Caco-2 (cell line): ENCODE results near the gene GRIA1. TPM values are rescaled to one million over a fixed set of nuclear protein-coding genes. Genes with fewer than 3 reads are reported as not detected.

Source experiments
- BruUV-seq: library from RNA; stranded (reverse); fragments of 400-500 nt; replicated peaks from 2 replicates; lab custom pipeline; 2021; lab: Mats Ljungman, UMichigan
- CTCF ChIA-PET: fragments of 300-600 bp; sonication (Branson Sonifier 250); formaldehyde crosslinking; loops from one replicate; lab custom pipeline; 2022; ENCODE audit warnings: antibody characterized with exemption; lab: Charles Lee
- POLR2A ChIA-PET: fragments of 300-600 bp; sonication (Branson Sonifier 250); formaldehyde crosslinking; loops from one replicate; lab custom pipeline; 2022; ENCODE audit warnings: antibody characterized with exemption; lab: Charles Lee
- DNase-seq, 2 experiments: peaks; one replicate each; pipeline versions ENCODE4 v3.0.0 to v3.0.0-alpha.2; 2020 to 2022
- H3K27me3 ChIP-seq: replicated peaks from 2 replicates; pipeline ENCODE4 v1.6.0; 2011; ENCODE audit warnings: low read length; ENCODE audit not compliant: control insufficient read depth, insufficient read depth
- H3K36me3 ChIP-seq: 2 replicates; pipeline ENCODE4 v1.5.1; 2011; ENCODE audit warnings: low read length; ENCODE audit not compliant: control insufficient read depth, insufficient read depth
- H3K4me1 ChIP-seq: fragments of 250-450 bp; sonication (Bioruptor Pico); 2 replicates; pipeline ENCODE4 v1.5.1; 2020; ENCODE audit warnings: mild to moderate bottlenecking
- H3K4me3 ChIP-seq: 2 replicates; pipeline ENCODE4 v1.5.1; 2011; ENCODE audit warnings: low read depth, mild to moderate bottlenecking, control low read depth, low read length
- H3K9me3 ChIP-seq: fragments of 250-450 bp; sonication (Bioruptor Pico); 2 replicates; pipeline ENCODE4 v1.5.1; 2020; ENCODE audit warnings: mild to moderate bottlenecking, moderate library complexity
- H3K27ac Mint-ChIP-seq: one replicate; pipeline ENCODE4 v1.8.0; 2022; ENCODE audit warnings: mixed read lengths; ENCODE audit not compliant: unreplicated experiment
- H3K27me3 Mint-ChIP-seq: one replicate; pipeline ENCODE4 v1.8.0; 2022; ENCODE audit warnings: mixed read lengths; ENCODE audit not compliant: insufficient read depth, unreplicated experiment
- H3K36me3 Mint-ChIP-seq: one replicate; pipeline ENCODE4 v1.8.0; 2022; ENCODE audit warnings: mild to moderate bottlenecking, mixed read lengths; ENCODE audit not compliant: insufficient read depth, unreplicated experiment
- H3K4me1 Mint-ChIP-seq: one replicate; pipeline ENCODE4 v1.8.0; 2022; ENCODE audit warnings: low read depth, mixed read lengths; ENCODE audit not compliant: unreplicated experiment
- H3K4me3 Mint-ChIP-seq: one replicate; pipeline ENCODE4 v1.8.0; 2022; ENCODE audit warnings: mild to moderate bottlenecking, moderate library complexity, mixed read lengths; ENCODE audit not compliant: unreplicated experiment
- H3K9me3 Mint-ChIP-seq: one replicate; pipeline ENCODE4 v1.8.0; 2022; ENCODE audit warnings: mixed read lengths; ENCODE audit not compliant: unreplicated experiment
- intact Hi-C: fragments of 100-400 bp; cut with micrococcal nuclease; formaldehyde crosslinking; loops from one replicate; pipeline ENCODE4 v1.10.0; 2022; ENCODE audit not compliant: unreplicated experiment
- total RNA-seq: library from RNA; stranded (reverse); gene quantifications from 2 replicates; pipeline ENCODE4 v1.2.3, GENCODE V29; 2022
- TF ChIP-seq, protein P1 (sequence below), 2 experiments: fragments of 200-600 bp in 1 of 2; IDR thresholded peaks; 1 replicate in 1 of 2; 2 replicates in 1 of 2; pipeline versions ENCODE4 v1.5.1 to v1.8.0; 2011 to 2022; ENCODE audit warnings: antibody characterized with exemption in 1 of 2, control low read depth in 1 of 2, inconsistent platforms in 1 of 2, low read depth in 1 of 2, low read length in 1 of 2, mild to moderate bottlenecking in 1 of 2, moderate library complexity in 1 of 2; ENCODE audit not compliant: insufficient read depth in 1 of 2, severe bottlenecking in 1 of 2, unreplicated experiment in 1 of 2

GRIA1 gene
- total RNA-seq, 1 experiment from 2014 or later: not detected

DNA sequence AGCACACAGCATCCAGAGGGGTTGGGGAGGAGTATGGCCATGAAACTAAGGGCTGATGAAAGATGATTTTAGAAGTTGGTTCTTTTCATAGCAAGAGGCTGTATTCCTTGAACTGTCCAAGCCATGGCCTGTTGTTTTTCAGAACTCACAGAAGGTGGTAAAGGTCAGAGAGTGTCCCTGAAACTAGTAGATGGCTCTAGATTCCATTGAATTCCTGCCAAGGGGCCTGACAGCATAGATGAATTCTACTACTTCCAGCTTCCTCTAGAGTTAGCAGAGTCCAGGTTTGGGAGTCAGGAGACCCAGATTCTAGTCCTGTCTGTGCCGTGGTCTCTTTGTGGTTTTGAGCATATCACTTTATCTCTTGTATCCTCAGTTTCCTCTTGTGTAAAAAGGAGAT lies 101.6 kb downstream of the GRIA1 start:
- Histone ChIP-seq H3K9me3 (no peaks in the 10 kb centered on the region), H3K4me3 (no peak overlapping the region), H3K27me3 (no peaks in the 10 kb centered on the region), H3K4me1 (no peaks in the 10 kb centered on the region), H3K36me3 (no peaks in the 10 kb centered on the region)
- CTCF ChIA-PET: no interaction called here
- Mint-ChIP-seq H3K27me3 (peaks cover 11% of the 10 kb centered on the region), H3K36me3 (no peaks in the 10 kb centered on the region), H3K27ac (no peak overlapping the region), H3K4me3 (no peak overlapping the region), H3K9me3 (no peaks in the 10 kb centered on the region), H3K4me1 (no peaks in the 10 kb centered on the region)
- no peak for DNase-seq
- POLR2A ChIA-PET: no interaction called here
- TF ChIP-seq, protein P1, sequence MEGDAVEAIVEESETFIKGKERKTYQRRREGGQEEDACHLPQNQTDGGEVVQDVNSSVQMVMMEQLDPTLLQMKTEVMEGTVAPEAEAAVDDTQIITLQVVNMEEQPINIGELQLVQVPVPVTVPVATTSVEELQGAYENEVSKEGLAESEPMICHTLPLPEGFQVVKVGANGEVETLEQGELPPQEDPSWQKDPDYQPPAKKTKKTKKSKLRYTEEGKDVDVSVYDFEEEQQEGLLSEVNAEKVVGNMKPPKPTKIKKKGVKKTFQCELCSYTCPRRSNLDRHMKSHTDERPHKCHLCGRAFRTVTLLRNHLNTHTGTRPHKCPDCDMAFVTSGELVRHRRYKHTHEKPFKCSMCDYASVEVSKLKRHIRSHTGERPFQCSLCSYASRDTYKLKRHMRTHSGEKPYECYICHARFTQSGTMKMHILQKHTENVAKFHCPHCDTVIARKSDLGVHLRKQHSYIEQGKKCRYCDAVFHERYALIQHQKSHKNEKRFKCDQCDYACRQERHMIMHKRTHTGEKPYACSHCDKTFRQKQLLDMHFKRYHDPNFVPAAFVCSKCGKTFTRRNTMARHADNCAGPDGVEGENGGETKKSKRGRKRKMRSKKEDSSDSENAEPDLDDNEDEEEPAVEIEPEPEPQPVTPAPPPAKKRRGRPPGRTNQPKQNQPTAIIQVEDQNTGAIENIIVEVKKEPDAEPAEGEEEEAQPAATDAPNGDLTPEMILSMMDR (IDR thresholded peaks at IDR 0.05; ENCODE audit: insufficient read depth in 1 of 2, low read depth in 1 of 2, low read length in 1 of 2, severe bottlenecking in 1 of 2, unreplicated experiment in 1 of 2): no peak
- intact Hi-C loops: no loop called here
- BruUV-seq: no TSS peak

DNA sequence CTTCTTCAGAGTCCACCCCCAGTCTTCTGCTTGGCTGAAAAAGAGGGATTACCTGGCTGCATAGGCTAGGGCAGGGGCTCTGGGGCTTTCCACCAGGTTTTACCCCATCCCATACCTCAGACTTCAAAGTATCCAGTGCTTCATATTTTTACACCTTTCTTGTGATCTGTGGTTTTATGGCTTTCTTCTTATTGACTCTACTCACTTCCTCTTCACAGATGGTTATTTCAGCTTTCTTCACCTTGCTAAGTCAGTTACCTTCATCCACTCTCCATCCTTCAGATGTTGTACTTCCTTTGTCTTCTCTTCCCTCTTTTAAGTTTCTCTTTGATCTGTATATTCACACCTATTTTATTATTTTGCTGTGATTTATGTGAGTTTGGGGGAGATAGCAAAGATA lies 104.3 kb downstream of the GRIA1 start:
- no peaks in the 10 kb centered on the region for H3K36me3 Mint-ChIP-seq
- ChIA-PET POLR2A (no interaction called here), CTCF (no interaction called here)
- H3K4me1 Mint-ChIP-seq: no peaks in the 10 kb centered on the region
- peaks cover 13% of the 10 kb centered on the region for H3K27me3 Mint-ChIP-seq
- Histone ChIP-seq H3K27me3 (no peaks in the 10 kb centered on the region), H3K9me3 (no peaks in the 10 kb centered on the region), H3K4me3 (no peak overlapping the region), H3K36me3 (no peaks in the 10 kb centered on the region), H3K4me1 (no peaks in the 10 kb centered on the region)
- no peak overlapping the region for H3K4me3 Mint-ChIP-seq
- no peak overlapping the region for H3K27ac Mint-ChIP-seq
- no peak for DNase-seq
- no TSS peak for BruUV-seq
- intact Hi-C loops: no loop called here
- H3K9me3 Mint-ChIP-seq: no peaks in the 10 kb centered on the region
- TF ChIP-seq, protein P1 (IDR thresholded peaks at IDR 0.05; ENCODE audit: insufficient read depth in 1 of 2, low read depth in 1 of 2, low read length in 1 of 2, severe bottlenecking in 1 of 2, unreplicated experiment in 1 of 2): no peak

DNA sequence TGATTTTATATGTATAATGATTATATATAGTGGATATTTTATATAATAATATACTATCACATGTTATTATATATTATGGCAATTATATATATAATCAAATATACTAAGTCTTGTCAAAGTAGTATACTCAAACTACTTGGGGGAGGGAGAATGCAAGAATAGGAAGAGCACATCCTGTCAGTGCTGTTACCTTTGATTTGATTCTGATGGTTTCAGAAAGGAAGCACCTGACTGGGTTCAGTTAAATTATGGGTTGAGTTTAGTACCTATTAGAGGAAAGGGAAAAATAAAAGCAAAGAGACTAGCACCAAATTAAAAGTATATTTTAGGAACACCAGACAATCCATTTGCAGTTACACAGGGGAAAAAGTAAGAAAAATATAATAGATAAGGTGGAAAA lies 107.6 kb downstream of the GRIA1 start:
- Mint-ChIP-seq H3K4me1 (no peaks in the 10 kb centered on the region), H3K27me3 (peaks cover 9% of the 10 kb centered on the region), H3K4me3 (no peak overlapping the region), H3K27ac (no peak overlapping the region), H3K9me3 (no peaks in the 10 kb centered on the region), H3K36me3 (no peaks in the 10 kb centered on the region)
- Histone ChIP-seq H3K27me3 (no peaks in the 10 kb centered on the region), H3K36me3 (no peaks in the 10 kb centered on the region), H3K4me3 (no peak overlapping the region), H3K4me1 (no peaks in the 10 kb centered on the region), H3K9me3 (no peaks in the 10 kb centered on the region)
- POLR2A ChIA-PET: no interaction called here
- intact Hi-C loops: no loop called here
- no TSS peak for BruUV-seq
- TF ChIP-seq, protein P1 (IDR thresholded peaks at IDR 0.05; ENCODE audit: insufficient read depth in 1 of 2, low read depth in 1 of 2, low read length in 1 of 2, severe bottlenecking in 1 of 2, unreplicated experiment in 1 of 2): no peak
- no peak for DNase-seq
- CTCF ChIA-PET: no interaction called here
